Left lung (tissue), 10 donors: ENCODE data around the gene UBE2O. TPM values are rescaled to one million over a fixed set of nuclear protein-coding genes. Genes with fewer than 3 reads are reported as not detected.

ENCODE experiments used
- ATAC-seq: fragments of 200-7000 bp; cut with Tn5 transposase; one replicate; pipeline ENCODE4 v1.9.1; 2020; ENCODE audit warnings: moderate library complexity
- DNase-seq, 4 donors: peaks; one replicate each; pipeline ENCODE4 v3.0.0-alpha.2; 2013 to 2020
- H3K27ac ChIP-seq, 2 donors: fragments of 200-600 bp; sonication (generic) in 1 of 2; one replicate each; pipeline versions ENCODE4 v1.5.0 to v1.8.0; 2020 to 2021
- H3K27me3 ChIP-seq, 2 donors: fragments of 200-600 bp; sonication (generic) in 1 of 2; one replicate each; pipeline versions ENCODE4 v1.5.0 to v1.8.0; 2020 to 2021
- H3K36me3 ChIP-seq, 2 donors: fragments of 200-600 bp; sonication (generic) in 1 of 2; one replicate each; pipeline versions ENCODE4 v1.5.0 to v1.8.0; 2020 to 2021
- H3K4me1 ChIP-seq, 2 donors: fragments of 200-600 bp; one replicate each; pipeline ENCODE4 v1.8.0; 2021
- H3K4me3 ChIP-seq, 2 donors: fragments of 200-600 bp; sonication (generic) in 1 of 2; one replicate each; pipeline versions ENCODE4 v1.5.0 to v1.8.0; 2020 to 2021; ENCODE audit warnings: mild to moderate bottlenecking in 1 of 2
- H3K9me3 ChIP-seq, 2 donors: fragments of 200-600 bp; sonication (generic) in 1 of 2; one replicate each; pipeline versions ENCODE4 v1.5.0 to v1.8.0; 2020 to 2021
- CTCF ChIP-seq, 2 donors: fragments of 200-600 bp; sonication (generic) in 1 of 2; IDR thresholded peaks; one replicate each; pipeline versions ENCODE4 v1.5.0 to v1.8.0; 2021; ENCODE audit warnings: antibody characterized with exemption in 2 of 2
- intact Hi-C, 2 donors: fragments of 100-400 bp; cut with DNase I; formaldehyde crosslinking; loops; one replicate each; pipeline versions ENCODE4 v1.11.2 to v1.14.2; 2022
- polyA plus RNA-seq, 6 donors: library from polyadenylated mRNA; unstranded; fragments of 120-200 nt; gene quantifications; one replicate each; pipeline ENCODE4 v1.2.1, GENCODE V29; 2013; ENCODE audit not compliant: insufficient read length in 6 of 6
- total RNA-seq, 2 donors: library from RNA; stranded (reverse); fragmentation: NEBNext Ultra II Directional; extraction: Animal tissue kit (Norgen Biotek cat#: 25700); gene quantifications; one replicate each; pipeline ENCODE4 v1.2.1, GENCODE V29; 2021
- donor health status: DM: no; HTN: yes; CAD: no.
- donor health status: DM: no; HTN: no; CAD: no.

The UBE2O gene
- total and polyA plus RNA-seq, 8 donors: 20.1 to 34.8 (median 27.1) TPM

DNA sequence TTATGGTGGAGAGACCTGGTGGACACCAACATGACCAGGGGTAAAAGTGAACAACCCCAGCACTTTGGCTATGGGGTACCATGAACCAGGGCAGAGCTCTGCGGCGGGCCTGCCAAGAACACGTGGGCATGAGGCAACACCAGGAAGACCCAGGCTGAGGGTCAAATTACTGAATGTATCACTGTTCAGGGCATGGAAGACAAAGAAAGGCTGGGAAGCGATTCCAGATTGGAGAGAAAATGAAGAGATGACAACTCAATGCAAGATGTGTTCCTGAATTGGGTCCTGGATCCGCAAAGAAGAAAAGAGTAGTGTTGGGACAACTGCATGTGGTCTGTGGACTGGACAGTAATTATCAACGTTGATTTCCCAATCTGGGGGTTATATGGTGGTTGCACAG lies 48.7 kb downstream of the UBE2O start:
- no peak for TF ChIP-seq CTCF (IDR thresholded peaks at IDR 0.05)
- H3K9me3 ChIP-seq: no peaks in the 10 kb centered on the region
- H3K27me3 ChIP-seq: no peaks in the 10 kb centered on the region
- no peak overlapping the region for H3K27ac ChIP-seq
- peak in 1 of 4 donors; percentile 10 for DNase-seq
- ATAC-seq: no peak
- H3K4me3 ChIP-seq: no peak overlapping the region
- intact Hi-C loops: no loop called here
- H3K4me1 ChIP-seq: peaks cover 0 to 12% of the 10 kb centered on the region in 2 donors
- H3K36me3 ChIP-seq: peaks cover 0 to 59% of the 10 kb centered on the region in 2 donors

DNA sequence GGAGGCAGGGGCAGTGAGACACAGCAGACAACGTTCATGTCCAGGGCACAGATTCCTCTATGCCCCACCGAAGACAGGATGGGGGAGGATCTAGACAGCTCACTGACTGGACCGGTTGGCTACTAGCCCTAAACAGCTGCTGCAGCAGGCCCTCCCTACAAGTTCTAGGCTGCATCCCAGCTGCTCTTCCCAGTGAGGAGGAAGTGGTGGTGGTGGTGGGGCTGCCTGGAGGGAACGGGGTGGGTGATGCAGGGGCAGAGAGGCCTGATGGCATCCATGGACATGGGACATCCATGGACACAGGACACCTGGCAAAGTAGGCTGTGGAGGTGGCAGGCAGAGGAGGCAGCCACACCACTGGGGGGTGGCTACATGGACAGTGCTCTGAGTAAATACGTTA lies 50.2 kb downstream of the UBE2O start:
- no peak for ATAC-seq
- intact Hi-C loops: no loop called here
- no peaks in the 10 kb centered on the region for H3K27me3 ChIP-seq
- H3K27ac ChIP-seq: no peak overlapping the region
- peaks cover 0 to 13% of the 10 kb centered on the region in 2 donors for H3K4me1 ChIP-seq
- H3K9me3 ChIP-seq: no peaks in the 10 kb centered on the region
- peaks cover 0 to 74% of the 10 kb centered on the region in 2 donors for H3K36me3 ChIP-seq
- no peak for TF ChIP-seq CTCF (IDR thresholded peaks at IDR 0.05)
- DNase-seq: peak in 1 of 4 donors; percentile 37
- no peak overlapping the region for H3K4me3 ChIP-seq

GRCh38 chr17:76399175-76400172 lies 53.5 kb downstream of the UBE2O start:
- Histone ChIP-seq H3K4me1 (peaks cover 0 to 7% of the 10 kb centered on the region in 2 donors), H3K27me3 (no peaks in the 10 kb centered on the region), H3K9me3 (no peaks in the 10 kb centered on the region), H3K27ac (no peak overlapping the region), H3K36me3 (peaks cover 0 to 95% of the 10 kb centered on the region in 2 donors), H3K4me3 (no peak overlapping the region)
- intact Hi-C loops: no loop called here
- no peak for TF ChIP-seq CTCF (IDR thresholded peaks at IDR 0.05)
- DNase-seq: no peak
- no peak for ATAC-seq

DNA sequence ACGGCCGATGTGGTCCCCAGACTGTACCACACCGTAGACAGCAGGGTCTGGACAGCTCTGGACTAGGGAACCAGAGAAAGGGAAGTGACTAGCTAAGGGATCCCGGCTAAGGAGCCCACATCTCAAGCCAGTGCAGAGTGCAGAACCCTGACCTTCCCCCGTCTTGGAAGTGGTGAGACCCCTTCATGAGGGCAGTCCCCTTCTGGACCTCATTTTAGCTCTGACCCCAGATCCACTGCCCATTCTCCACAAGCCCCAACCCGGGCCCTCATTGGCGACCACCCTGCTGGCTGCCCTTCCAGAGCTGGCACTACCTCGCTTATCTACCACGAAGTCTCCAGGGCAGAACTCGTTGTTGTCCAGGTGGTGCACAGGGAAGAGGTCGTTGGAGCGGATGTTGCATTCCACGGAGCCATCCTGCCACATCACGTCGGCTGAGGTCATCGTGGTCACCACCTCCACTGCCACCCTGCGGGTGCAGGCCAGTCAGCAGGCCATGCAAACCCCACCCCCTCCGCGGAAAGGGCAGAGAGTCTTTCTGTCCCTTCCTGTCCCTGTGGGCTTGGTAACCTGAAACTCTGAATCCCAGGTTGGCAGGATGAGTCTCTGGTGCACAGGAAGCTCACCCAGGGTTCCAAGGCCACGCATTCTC lies 54.3 kb downstream of the UBE2O start:
- Histone ChIP-seq H3K4me3 (no peak overlapping the region), H3K4me1 (peaks cover 0 to 7% of the 10 kb centered on the region in 2 donors), H3K9me3 (no peaks in the 10 kb centered on the region), H3K27ac (no peak overlapping the region), H3K36me3 (peaks cover 0 to 95% of the 10 kb centered on the region in 2 donors), H3K27me3 (no peaks in the 10 kb centered on the region)
- TF ChIP-seq CTCF (IDR thresholded peaks at IDR 0.05): no peak
- intact Hi-C loops: no loop called here
- ATAC-seq (peak; percentile 21), DNase-seq (no peak)
